Astrocyte of the cerebellum (primary cell): ENCODE results near the gene AUNIP.

Experiments used
- DNase-seq: peaks from one replicate; pipeline ENCODE4 v3.0.0-alpha.2; 2011; ENCODE audit warnings: low read depth
- H3K4me3 ChIP-seq: 2 replicates; pipeline ENCODE4 v1.5.1; 2011; ENCODE audit warnings: mild to moderate bottlenecking, low read depth, low read length, moderate library complexity
- CTCF ChIP-seq: IDR thresholded peaks from 2 replicates; pipeline ENCODE4 v1.5.1; 2012; ENCODE audit warnings: low read length, low read depth, moderate library complexity, mild to moderate bottlenecking; ENCODE audit errors: missing control alignments
- in situ Hi-C: cut with HindIII; loops from 2 replicates; pipeline ENCODE4 v1.10.0; 2017; ENCODE audit warnings: low sequenced_read_pairs

The AUNIP gene

DNA sequence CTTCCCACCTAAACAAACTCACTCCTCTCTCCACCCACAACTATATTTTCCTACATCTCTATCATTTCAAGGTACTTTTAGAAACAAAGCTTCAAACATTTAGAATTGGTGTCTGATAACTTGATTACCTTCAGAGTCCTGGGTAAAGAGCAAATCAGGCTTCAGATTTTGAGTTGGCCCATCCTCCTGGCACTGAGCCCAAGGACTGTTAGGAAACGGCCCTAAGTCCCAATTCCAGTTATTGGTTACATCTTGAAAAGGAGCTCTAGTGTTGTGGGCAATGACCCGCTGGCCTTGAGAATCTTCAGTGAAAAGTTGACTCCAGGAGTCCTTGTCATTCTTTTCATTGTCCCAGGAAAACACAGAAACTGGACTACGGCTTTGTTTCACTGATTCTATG lies 24.4 kb downstream of the AUNIP start:
- H3K4me3 ChIP-seq: no peak overlapping the region
- no peak for DNase-seq
- no peak for TF ChIP-seq CTCF
- in situ Hi-C loops: loop anchor here (5.0 kb wide), 1 partner anchor 162 kb away; the partner anchor contains the start of gene PAFAH2

DNA sequence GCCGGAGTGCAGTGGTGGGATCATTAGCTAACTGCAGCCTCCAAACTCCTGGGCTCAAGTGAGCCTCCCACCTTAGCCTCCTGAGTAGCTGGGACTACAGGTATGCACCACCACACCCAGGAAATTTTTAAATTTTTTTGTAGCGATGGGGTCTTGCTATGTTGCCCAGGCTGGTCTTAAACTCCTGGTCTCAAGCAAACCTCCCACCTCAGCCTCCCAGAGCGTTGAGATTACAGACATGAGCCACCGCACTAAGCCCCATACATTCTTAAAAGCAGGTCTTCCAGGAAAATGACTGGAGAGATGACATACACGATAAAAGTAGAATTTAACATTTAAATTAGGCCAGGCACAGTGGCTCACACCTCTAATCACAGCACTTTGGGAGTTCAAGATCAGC lies 26.1 kb downstream of the AUNIP start:
- no peak for DNase-seq
- in situ Hi-C loops: loop anchor here (5.0 kb wide), 1 partner anchor 164 kb away; the partner anchor contains the start of gene PAFAH2
- TF ChIP-seq CTCF: no peak
- H3K4me3 ChIP-seq: no peak overlapping the region

- DNase-seq: no peak
- in situ Hi-C loops: loop anchor here (5.0 kb wide), 1 partner anchor 165 kb away; the partner anchor contains the start of gene PAFAH2
- TF ChIP-seq CTCF: no peak
- H3K4me3 ChIP-seq: no peak overlapping the region
Measured at GRCh38 chr1:25832336-25833037, 26.8 kb downstream of the AUNIP start.

- DNase-seq: no peak
- in situ Hi-C loops: loop anchor here (5.0 kb wide), 1 partner anchor 166 kb away; the partner anchor contains the start of gene PAFAH2
- TF ChIP-seq CTCF: no peak
- H3K4me3 ChIP-seq: no peak overlapping the region
Measured at GRCh38 chr1:25831569-25832196, 27.6 kb downstream of the AUNIP start.

DNA sequence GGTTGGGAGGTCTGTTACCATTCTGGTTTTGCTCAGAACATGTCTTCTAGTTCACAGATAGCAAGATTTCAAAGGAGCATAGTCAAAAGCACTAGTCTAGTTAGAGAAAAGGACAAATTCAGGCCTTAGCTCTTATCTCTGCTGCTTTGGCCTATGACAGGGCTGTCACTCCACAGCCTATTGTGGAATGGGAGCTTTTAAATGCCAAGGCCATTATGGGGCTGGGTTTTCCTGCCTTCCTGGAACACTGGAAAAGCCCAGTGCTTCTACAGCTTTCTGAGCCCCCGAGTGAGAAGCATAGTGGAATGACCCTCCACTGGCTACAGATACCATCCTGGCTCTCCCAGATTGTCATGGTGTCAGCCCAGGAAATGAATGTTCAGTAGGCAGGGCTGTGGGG lies 30.2 kb downstream of the AUNIP start:
- DNase-seq: no peak
- in situ Hi-C loops: no loop called here
- no peak overlapping the region for H3K4me3 ChIP-seq
- no peak for TF ChIP-seq CTCF

GRCh38 chr1:25828491-25828890 lies 30.8 kb downstream of the AUNIP start:
- in situ Hi-C loops: no loop called here
- no peak for TF ChIP-seq CTCF
- no peak overlapping the region for H3K4me3 ChIP-seq
- DNase-seq: no peak
